DOHH2 (cell line): ENCODE data around the gene DISC1.

Experiments used
- CTCF ChIP-seq: fragments of 200-600 bp; sonication (generic); IDR thresholded peaks from one replicate; pipeline ENCODE4 v1.5.1; 2014; ENCODE audit warnings: antibody characterized with exemption, mild to moderate bottlenecking, low read depth, low read length; ENCODE audit not compliant: poor library complexity, severe bottlenecking
- EZH2phosphoT487 ChIP-seq: fragments of 200-600 bp; sonication (generic); IDR thresholded peaks from 2 replicates; pipeline ENCODE4 v1.6.1; 2017; ENCODE audit warnings: borderline replicate concordance, mild to moderate bottlenecking, antibody characterized with exemption, low read length, moderate library complexity, mixed read lengths

- TF ChIP-seq CTCF (no peak), EZH2phosphoT487 (no peak)
Measured at GRCh38 chr1:231693361-231694074, 66.9 kb downstream of the DISC1 start.
